Neural crest cell (in vitro differentiated cells): ENCODE data around the gene DDC. TPM values are rescaled to one million over a fixed set of nuclear protein-coding genes. Genes with fewer than 3 reads are reported as not detected.
"Not testable (repeated sequence)": the region's sequence is repeated elsewhere in the genome, so short reads cannot be mapped to it uniquely, and the experiment has no call there.

Experiments
- DNase-seq: peaks from one replicate; pipeline ENCODE4 v3.0.0; 2021; ENCODE audit warnings: low read depth, mixed read lengths, low spot score
- H3K27ac Mint-ChIP-seq: one replicate; pipeline ENCODE4 v1.8.0; 2021; ENCODE audit warnings: mild to moderate bottlenecking, mixed read lengths; ENCODE audit not compliant: unreplicated experiment
- H3K27me3 Mint-ChIP-seq: 2 replicates; pipeline ENCODE4 v1.8.0; 2021; ENCODE audit warnings: low read depth, mild to moderate bottlenecking, mixed read lengths
- H3K36me3 Mint-ChIP-seq: 2 replicates; pipeline ENCODE4 v1.8.0; 2021; ENCODE audit warnings: low read depth, mild to moderate bottlenecking, mixed read lengths
- H3K4me1 Mint-ChIP-seq: 2 replicates; pipeline ENCODE4 v1.8.0; 2021; ENCODE audit warnings: mixed read lengths
- H3K4me3 Mint-ChIP-seq: one replicate; pipeline ENCODE4 v1.8.0; 2021; ENCODE audit warnings: mild to moderate bottlenecking, mixed read lengths
- H3K9me3 Mint-ChIP-seq: 2 replicates; pipeline ENCODE4 v1.8.0; 2021; ENCODE audit warnings: mixed read lengths
- total RNA-seq: library from RNA; stranded (reverse); gene quantifications from 2 replicates; pipeline ENCODE4 v1.2.1, GENCODE V29; 2021
- TF ChIP-seq, protein P1 (sequence below): fragments of 200-600 bp; sonication (generic); conservative IDR thresholded peaks from 2 replicates; pipeline ENCODE4 v1.5.0; 2021; ENCODE audit warnings: antibody characterized with exemption, mild to moderate bottlenecking

Gene DDC
- total RNA-seq, 1 donor from 2014 or later: 1.0 TPM

DNA sequence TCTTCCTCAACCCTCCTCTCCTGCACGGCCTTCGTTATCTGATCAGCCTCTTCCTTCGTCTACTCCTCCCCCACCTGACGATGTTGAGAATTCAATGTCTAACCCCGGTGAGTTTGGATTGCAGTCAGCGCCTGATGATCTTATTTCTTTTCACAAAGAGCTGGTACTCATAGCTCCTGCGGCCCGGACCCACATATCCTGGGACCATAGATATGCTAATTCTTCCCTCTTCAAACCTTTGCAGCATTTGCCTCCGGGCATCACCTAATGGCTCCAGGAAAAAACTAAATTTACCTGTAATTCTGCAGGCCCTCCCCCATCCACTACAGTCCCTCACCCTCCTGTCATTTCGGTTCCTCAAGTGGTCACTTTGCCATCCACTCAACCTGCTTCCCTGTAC, 12.4 kb upstream of the DDC start:
- Mint-ChIP-seq H3K36me3 (peaks cover 8% of the 10 kb centered on the region), H3K4me3 (no peak overlapping the region), H3K9me3 (peaks cover 5% of the 10 kb centered on the region), H3K27me3 (peaks cover 4% of the 10 kb centered on the region), H3K4me1 (no peaks in the 10 kb centered on the region), H3K27ac (no peak overlapping the region)
- TF ChIP-seq, protein P1, sequence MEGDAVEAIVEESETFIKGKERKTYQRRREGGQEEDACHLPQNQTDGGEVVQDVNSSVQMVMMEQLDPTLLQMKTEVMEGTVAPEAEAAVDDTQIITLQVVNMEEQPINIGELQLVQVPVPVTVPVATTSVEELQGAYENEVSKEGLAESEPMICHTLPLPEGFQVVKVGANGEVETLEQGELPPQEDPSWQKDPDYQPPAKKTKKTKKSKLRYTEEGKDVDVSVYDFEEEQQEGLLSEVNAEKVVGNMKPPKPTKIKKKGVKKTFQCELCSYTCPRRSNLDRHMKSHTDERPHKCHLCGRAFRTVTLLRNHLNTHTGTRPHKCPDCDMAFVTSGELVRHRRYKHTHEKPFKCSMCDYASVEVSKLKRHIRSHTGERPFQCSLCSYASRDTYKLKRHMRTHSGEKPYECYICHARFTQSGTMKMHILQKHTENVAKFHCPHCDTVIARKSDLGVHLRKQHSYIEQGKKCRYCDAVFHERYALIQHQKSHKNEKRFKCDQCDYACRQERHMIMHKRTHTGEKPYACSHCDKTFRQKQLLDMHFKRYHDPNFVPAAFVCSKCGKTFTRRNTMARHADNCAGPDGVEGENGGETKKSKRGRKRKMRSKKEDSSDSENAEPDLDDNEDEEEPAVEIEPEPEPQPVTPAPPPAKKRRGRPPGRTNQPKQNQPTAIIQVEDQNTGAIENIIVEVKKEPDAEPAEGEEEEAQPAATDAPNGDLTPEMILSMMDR: no peak
- no peak for DNase-seq

DNA sequence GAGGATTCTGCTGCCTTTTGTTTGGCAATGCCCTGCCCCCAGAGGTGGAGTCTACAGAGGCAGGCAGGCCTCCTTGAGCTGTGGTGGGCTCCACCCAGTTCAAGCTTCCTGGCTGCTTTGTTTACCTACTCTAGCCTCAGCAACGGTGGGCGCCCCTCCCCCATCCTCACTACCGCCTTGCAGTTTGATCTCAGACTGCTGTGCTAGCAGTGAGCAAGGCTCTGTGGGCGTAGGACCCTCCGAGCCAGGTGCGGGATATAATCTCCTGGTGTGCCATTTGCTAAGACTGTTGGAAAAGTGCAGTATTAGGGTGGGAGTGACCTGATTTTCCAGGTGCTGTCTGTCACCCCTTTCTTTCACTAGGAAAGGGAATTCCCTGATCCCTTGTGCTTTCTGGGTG, 11.2 kb upstream of the DDC start:
- H3K27me3 Mint-ChIP-seq, H3K9me3 Mint-ChIP-seq, H3K36me3 Mint-ChIP-seq, H3K4me1 Mint-ChIP-seq, DNase-seq, H3K4me3 Mint-ChIP-seq, H3K27ac Mint-ChIP-seq: not testable (repeated sequence)

DNA sequence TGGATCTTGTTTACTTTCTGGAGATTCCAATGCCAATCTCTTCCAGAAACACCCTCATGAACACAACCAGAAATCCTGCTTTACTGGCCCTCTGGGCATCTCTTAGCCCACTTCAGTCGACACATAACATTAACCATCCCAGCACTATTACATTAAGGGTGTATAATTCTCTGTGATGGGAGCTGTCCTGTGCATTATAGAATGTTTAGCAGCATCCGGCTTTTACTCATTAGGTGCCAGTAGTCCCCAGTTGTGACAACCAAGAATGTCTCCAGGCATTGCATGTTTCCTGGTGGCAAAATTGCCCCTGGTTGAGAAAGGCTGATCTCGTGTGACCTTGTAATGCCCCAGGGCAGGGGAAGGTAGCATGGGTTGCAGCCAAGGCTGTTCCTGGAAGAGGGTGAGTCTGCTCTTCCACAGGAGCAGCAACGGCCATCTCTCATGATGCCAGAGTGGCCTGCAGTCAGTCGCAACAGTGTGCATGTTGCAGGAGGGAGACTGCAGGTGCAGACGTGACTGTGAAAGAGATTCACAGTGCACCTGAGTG, 2.6 kb upstream of the DDC start:
- peaks cover 5% of the 10 kb centered on the region for H3K27me3 Mint-ChIP-seq

DNA sequence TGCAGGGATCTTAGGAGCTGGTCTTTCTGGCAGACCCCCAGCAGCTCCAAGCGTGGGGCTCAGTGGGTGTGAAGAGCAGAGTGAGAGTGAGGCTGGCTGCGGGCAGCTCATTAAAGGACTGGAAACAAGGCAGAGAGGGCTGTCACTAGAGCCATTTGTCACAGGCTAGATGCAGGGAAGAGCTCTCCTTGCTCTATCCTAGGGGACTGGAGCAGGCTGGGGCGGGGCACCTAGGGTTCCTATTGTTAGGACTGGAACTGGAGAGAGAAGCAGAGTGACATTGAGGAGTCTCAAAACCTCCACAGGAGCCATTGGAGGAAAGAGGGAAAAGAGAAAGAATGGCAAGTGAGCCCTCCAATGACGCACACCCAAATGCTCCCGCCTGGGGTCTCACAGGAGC, 772 bp upstream of the DDC start:
- Mint-ChIP-seq H3K4me1 (peaks cover 6% of the 10 kb centered on the region), H3K27me3 (peaks cover 3% of the 10 kb centered on the region), H3K9me3 (no peaks in the 10 kb centered on the region), H3K36me3 (no peaks in the 10 kb centered on the region), H3K4me3 (no peak overlapping the region), H3K27ac (no peak overlapping the region)
- TF ChIP-seq, protein P1: no peak
- no peak for DNase-seq

More for the DNA sequence above, 2.6 kb upstream of the DDC start:
- H3K4me3 Mint-ChIP-seq: no peak overlapping the region
- no peaks in the 10 kb centered on the region for H3K9me3 Mint-ChIP-seq
- H3K36me3 Mint-ChIP-seq: no peaks in the 10 kb centered on the region
- H3K27ac Mint-ChIP-seq: no peak overlapping the region
- TF ChIP-seq, protein P1: no peak
- DNase-seq: no peak
- H3K4me1 Mint-ChIP-seq: no peaks in the 10 kb centered on the region

DNA sequence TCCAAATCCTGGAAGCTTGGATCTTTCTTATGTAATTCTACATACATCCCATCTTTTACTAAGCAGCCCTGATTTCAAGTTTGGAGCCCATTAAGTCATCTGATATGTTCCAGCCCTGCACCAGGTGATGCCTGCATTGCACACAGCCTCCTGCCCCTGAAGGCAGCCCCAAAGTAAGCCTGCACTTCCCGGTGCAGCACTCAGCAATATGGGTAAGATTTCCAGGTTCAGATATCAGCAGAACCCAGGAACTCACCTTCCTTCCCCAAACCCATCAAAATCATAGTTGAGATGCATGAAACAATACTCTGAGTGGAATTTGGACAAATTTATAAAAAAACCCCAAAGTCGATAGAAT, 333 bp upstream of the DDC start:
- DNase-seq: no peak
- peaks cover 10% of the 10 kb centered on the region for H3K4me1 Mint-ChIP-seq
- no peak overlapping the region for H3K4me3 Mint-ChIP-seq
- H3K27me3 Mint-ChIP-seq: peaks cover 3% of the 10 kb centered on the region
- H3K27ac Mint-ChIP-seq: no peak overlapping the region
- no peaks in the 10 kb centered on the region for H3K9me3 Mint-ChIP-seq
- TF ChIP-seq, protein P1: no peak
- no peaks in the 10 kb centered on the region for H3K36me3 Mint-ChIP-seq

DNA sequence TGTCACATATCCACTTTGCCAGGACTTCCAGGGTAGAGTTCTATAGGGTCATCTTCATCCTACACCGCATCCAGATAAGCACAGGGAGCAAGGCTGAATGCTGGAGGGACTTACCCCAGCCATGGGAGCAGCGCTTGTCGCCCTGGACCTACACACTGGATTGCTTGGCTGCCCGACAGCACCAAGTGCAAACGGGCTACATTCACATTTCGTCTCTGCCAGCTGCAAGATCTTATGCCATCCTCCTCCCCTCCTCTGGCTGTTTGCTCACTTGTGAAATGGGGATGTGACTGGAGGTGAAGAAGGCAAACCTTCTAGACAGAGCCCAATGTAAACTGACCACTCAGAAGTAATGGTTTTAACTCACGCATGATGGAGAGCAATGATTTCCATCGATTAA, 1.0 kb downstream of the DDC start:
- H3K36me3 Mint-ChIP-seq: no peaks in the 10 kb centered on the region
- H3K27me3 Mint-ChIP-seq: peaks cover 3% of the 10 kb centered on the region
- H3K27ac Mint-ChIP-seq: no peak overlapping the region
- no peaks in the 10 kb centered on the region for H3K9me3 Mint-ChIP-seq
- no peak overlapping the region for H3K4me3 Mint-ChIP-seq
- DNase-seq: no peak
- TF ChIP-seq, protein P1: no peak
- H3K4me1 Mint-ChIP-seq: peaks cover 13% of the 10 kb centered on the region
